GM12865 (cell line): ENCODE data around the gene ZG16B.

ENCODE experiments used
- DNase-seq: peaks from one replicate; pipeline ENCODE4 v3.0.0; 2010; ENCODE audit warnings: low read depth
- H3K4me3 ChIP-seq: 2 replicates; pipeline ENCODE4 v1.5.1; 2011; ENCODE audit warnings: mild to moderate bottlenecking, low read depth, low read length, control low read depth
- TF ChIP-seq, protein P1 (sequence below): IDR thresholded peaks from 2 replicates; pipeline ENCODE4 v1.5.1; 2011; ENCODE audit warnings: low read length, control low read depth, low read depth, inconsistent platforms; ENCODE audit not compliant: insufficient read depth; ENCODE audit errors: missing control alignments

The ZG16B gene

GRCh38 chr16:2814551-2815298 is 15.4 kb upstream of the ZG16B start:
- no peak overlapping the region for H3K4me3 ChIP-seq
- no peak for DNase-seq
- TF ChIP-seq, protein P1, sequence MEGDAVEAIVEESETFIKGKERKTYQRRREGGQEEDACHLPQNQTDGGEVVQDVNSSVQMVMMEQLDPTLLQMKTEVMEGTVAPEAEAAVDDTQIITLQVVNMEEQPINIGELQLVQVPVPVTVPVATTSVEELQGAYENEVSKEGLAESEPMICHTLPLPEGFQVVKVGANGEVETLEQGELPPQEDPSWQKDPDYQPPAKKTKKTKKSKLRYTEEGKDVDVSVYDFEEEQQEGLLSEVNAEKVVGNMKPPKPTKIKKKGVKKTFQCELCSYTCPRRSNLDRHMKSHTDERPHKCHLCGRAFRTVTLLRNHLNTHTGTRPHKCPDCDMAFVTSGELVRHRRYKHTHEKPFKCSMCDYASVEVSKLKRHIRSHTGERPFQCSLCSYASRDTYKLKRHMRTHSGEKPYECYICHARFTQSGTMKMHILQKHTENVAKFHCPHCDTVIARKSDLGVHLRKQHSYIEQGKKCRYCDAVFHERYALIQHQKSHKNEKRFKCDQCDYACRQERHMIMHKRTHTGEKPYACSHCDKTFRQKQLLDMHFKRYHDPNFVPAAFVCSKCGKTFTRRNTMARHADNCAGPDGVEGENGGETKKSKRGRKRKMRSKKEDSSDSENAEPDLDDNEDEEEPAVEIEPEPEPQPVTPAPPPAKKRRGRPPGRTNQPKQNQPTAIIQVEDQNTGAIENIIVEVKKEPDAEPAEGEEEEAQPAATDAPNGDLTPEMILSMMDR = no peak

- no peak overlapping the region for H3K4me3 ChIP-seq
- TF ChIP-seq, protein P1 = no peak
- DNase-seq = no peak
Observed at GRCh38 chr16:2815299-2815771, 14.8 kb upstream of the ZG16B start.

DNA sequence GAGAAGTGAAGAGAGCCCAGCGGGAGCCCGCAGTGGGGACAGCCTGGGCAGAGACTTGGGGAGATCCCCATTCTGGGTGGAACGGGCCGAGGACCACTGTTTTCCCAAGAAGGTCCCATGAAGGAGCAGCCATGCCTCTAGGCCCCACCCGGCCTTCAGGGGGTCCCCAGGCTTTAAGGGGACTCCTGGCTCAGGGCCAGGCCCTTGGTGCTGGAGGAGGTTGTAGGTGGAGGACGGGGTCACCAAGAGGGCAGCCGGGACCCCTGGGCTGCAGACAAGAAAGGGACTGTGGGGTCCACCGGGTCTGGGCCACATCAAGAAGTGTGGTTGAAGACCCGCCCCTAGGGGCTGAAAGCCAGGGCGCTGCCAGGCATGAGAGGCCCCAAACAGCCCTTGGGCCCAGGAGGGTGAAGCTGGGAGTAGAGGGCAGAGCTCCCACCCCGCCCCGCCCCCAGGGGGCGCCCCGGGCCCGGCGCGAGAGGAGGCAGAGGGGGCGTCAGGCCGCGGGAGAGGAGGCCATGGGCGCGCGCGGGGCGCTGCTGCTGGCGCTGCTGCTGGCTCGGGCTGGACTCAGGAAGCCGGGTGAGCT is 13.3 kb upstream of the ZG16B start, which contains the start of gene PRSS21:
Gene PRSS21, plus strand, starts transcription at position 487 of the 589 bp plus-strand sequence. Its CDS starts 32 bp downstream, at position 519.
- TF ChIP-seq, protein P1 = peak; percentile 47
- peak within 1 kb of the TSS; percentile 64 for H3K4me3 ChIP-seq
- DNase-seq = peak; percentile 62

GRCh38 chr16:2817340-2818271 is 12.5 kb upstream of the ZG16B start:
- peak overlapping the region; percentile 64 for H3K4me3 ChIP-seq
- TF ChIP-seq, protein P1 = no peak
- peak; percentile 49 for DNase-seq

DNA sequence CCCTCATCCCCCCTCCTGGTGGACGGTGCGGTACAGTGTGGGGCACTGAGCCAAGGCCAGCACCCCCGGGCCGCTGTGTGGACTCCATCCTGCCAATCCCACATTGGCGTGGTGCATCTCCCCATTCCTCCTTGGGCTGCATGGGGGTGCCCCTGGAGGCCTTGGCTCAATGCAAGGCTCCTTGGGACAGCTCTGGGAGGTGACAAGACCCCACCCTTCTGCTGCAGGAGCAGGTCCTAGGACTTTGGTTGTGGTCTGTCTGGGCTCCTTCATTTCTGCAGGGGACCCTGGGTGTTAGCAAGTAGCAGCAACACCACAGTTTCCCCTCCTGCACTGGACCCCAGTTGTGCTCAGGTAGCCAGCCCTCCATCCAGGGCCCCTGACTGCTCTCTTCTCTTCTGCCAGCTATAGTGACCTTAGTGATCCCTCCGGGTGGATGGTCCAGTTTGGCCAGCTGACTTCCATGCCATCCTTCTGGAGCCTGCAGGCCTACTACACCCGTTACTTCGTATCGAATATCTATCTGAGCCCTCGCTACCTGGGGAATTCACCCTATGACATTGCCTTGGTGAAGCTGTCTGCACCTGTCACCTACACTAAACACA is 11.7 kb upstream of the ZG16B start:
- peak overlapping the region; percentile 64 for H3K4me3 ChIP-seq
- no peak for DNase-seq
- TF ChIP-seq, protein P1 = no peak
